Omental fat pad (tissue), 4 donors: ENCODE data around the gene TRIP4. TPM values are rescaled to one million over a fixed set of nuclear protein-coding genes. Genes with fewer than 3 reads are reported as not detected.

ENCODE experiments used
- ATAC-seq: fragments of 150-250 bp; one replicate; pipeline ENCODE4 v1.9.1; 2016; ENCODE audit warnings: mild to moderate bottlenecking, moderate library complexity; ENCODE audit not compliant: low FRiP score
- DNase-seq: peaks from one replicate; pipeline ENCODE4 v3.0.0-alpha.2; 2019; ENCODE audit warnings: low spot score
- CTCF ChIP-seq, 3 donors: fragments of 450-650 bp; IDR thresholded peaks; one replicate each; pipeline ENCODE4 v1.5.1; 2016 to 2017; ENCODE audit warnings: antibody characterized with exemption in 3 of 3, mild to moderate bottlenecking in 3 of 3, moderate library complexity in 2 of 3
- total RNA-seq, 4 donors: library from RNA; depleted of rRNA; stranded (reverse); fragments of >200 nt; gene quantifications; one replicate each; pipeline ENCODE4 v1.1.0, GENCODE V29; 2016

TRIP4 gene
- total RNA-seq, 4 donors from 2014 or later, result 9.0 to 20.0 (median 11.4) TPM

GRCh38 chr15:64444836-64445235 is 57.2 kb downstream of the TRIP4 start:
- TF ChIP-seq CTCF (IDR thresholded peaks at IDR 0.05), result no peak
- DNase-seq (no peak), ATAC-seq (no peak)

GRCh38 chr15:64447536-64448315 is 60.1 kb downstream of the TRIP4 start:
- DNase-seq (no peak), ATAC-seq (no peak)
- TF ChIP-seq CTCF (IDR thresholded peaks at IDR 0.05), result no peak

- no peak for DNase-seq
- ATAC-seq, result no peak
- no peak for TF ChIP-seq CTCF (IDR thresholded peaks at IDR 0.05)
Measured at GRCh38 chr15:64452988-64453688, 65.5 kb downstream of the TRIP4 start.

DNA sequence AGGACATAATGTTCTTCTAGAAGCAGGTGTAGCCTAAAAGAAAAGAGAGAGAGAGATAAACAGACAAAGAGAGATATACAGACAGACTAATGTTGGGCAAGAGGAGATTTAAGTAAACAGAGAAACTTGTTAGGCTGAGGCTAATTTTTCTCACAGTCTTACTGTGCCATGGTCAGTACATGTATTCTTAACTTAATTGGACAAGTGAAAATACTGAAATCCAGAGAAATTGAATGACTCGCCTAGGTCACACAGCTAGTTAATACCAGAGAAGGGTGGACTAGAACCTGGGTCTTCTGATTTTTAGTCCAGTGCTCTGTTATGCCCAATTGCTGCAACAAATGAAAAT is 66.0 kb downstream of the TRIP4 start:
- no peak for TF ChIP-seq CTCF (IDR thresholded peaks at IDR 0.05)
- DNase-seq, result no peak
- ATAC-seq, result no peak

- no peak for TF ChIP-seq CTCF (IDR thresholded peaks at IDR 0.05)
- no peak for ATAC-seq
- DNase-seq, result no peak
Measured at GRCh38 chr15:64454282-64454681, 66.6 kb downstream of the TRIP4 start.

DNA sequence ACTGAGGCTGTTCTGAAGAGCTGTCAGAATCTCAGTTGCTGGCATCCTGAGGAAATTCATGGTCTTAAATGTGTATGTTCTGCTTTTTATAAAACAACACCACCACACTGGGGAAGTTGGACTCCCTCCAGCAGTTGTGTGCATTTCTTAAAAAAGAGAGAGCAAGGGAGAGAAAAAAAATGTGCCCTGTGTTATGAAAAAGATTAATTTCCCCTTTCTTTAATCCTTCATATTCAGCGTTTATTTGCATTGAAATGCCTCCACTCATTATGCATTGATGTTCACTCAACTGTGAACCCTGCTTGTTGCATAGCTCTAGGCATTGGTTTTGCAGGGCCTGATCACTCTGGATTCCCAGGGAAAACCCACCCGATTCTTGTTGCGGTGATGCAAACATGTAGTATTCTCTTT is 68.3 kb downstream of the TRIP4 start:
- ATAC-seq (no peak), DNase-seq (no peak)
- no peak for TF ChIP-seq CTCF (IDR thresholded peaks at IDR 0.05)

GRCh38 chr15:64456634-64457108 is 69.0 kb downstream of the TRIP4 start:
- TF ChIP-seq CTCF (IDR thresholded peaks at IDR 0.05), result no peak
- ATAC-seq, result no peak
- no peak for DNase-seq
